Spleen (tissue), 7 donors: ENCODE results near the gene MAFF.

Source experiments
- CTCF ChIP-seq, 11 experiments: fragments of 200-600 bp in 7 of 11; fragments of 450-650 bp in 4 of 11; sonication (generic) in 4 of 11; IDR thresholded peaks in 8 of 11; conservative IDR thresholded peaks in 3 of 11; 1 replicate in 7 of 11; 2 replicates in 4 of 11; pipeline versions ENCODE4 v1.4.0 to v1.8.0; 2016 to 2021; ENCODE audit warnings: antibody characterized with exemption in 11 of 11, inconsistent platforms in 4 of 11, mild to moderate bottlenecking in 1 of 11
- POLR2A ChIP-seq, 3 donors: fragments of 450-650 bp; IDR thresholded peaks; one replicate each; pipeline ENCODE4 v1.5.1; 2017; ENCODE audit warnings: antibody characterized with exemption in 3 of 3, mild to moderate bottlenecking in 1 of 3
- donor health status: DM: no; HTN: no; CAD: no; lungs with moderate emphysema.
- donor health status: DM: no; HTN: no; CAD: no.
- donor health status: DM: no; HTN: no; CAD: no.

- TF ChIP-seq POLR2A (IDR thresholded peaks at IDR 0.05): no peak
- no peak for TF ChIP-seq CTCF (IDR thresholded peaks at IDR 0.05 in 8 of 11, conservative IDR thresholded peaks at IDR 0.05 in 3 of 11)
Observed at GRCh38 chr22:38228326-38228872, 26.6 kb downstream of the MAFF start.
